SKM-1 treated with dmso at 0.1 percent for 144 hours (cell line): ENCODE measurements around the gene DPEP2.
"Not testable (repeated sequence)": the region's sequence is repeated elsewhere in the genome, so short reads cannot be mapped to it uniquely, and the experiment has no call there.

Experiments
- DNase-seq: peaks from one replicate; lab custom pipeline; 2025; ENCODE audit not compliant: unreplicated experiment; lab: John Stamatoyannopoulos, UW

DPEP2 gene

GRCh38 chr16:68009157-68009735, 10.0 kb upstream of the DPEP2 start:
- DNase-seq: no peak

DNA sequence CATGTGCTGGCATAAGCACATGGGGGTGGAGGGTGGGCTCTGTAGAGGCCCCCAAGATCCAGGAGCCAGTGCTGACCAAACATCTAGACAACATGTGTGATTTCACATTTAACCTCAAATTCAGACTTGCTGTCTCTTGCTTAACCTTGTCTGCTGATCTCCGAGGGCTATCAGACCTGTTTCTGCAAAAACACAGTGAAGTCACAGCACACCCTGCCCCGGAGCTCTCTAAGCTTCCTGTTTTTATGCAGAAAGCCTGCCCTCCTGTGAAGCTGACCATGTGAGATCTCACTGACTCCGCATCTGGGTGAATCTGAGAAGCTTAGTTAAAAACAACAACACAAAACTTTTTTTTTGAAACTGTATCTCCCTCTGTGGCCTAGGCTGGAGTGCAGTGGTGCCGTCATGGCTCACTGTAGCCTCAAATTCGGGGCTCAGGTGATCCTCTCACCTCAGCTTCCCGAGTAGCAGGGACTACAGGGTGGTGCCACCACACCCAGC, 6.6 kb upstream of the DPEP2 start:
- peak; percentile 96 for DNase-seq

DNA sequence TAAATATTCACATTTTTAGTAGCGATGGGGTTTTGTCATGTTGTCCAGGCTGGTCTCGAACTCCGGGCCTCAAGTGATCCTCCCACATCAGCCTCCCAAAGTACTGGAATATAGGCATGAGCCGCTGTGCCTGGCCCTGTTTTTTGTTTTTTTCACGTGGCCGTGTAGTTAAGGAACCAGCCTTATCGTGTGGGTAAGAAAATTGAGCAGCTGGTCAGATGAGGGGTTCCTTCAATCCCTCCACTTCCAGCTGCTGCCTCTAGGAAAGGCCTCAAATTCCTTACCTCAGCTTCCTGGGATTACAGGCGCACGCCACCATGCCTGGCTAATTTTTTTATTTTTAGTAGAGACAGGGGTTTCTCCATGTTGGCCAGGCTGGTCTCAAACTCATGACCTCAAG, 5.9 kb upstream of the DPEP2 start:
- no peak for DNase-seq

DNA sequence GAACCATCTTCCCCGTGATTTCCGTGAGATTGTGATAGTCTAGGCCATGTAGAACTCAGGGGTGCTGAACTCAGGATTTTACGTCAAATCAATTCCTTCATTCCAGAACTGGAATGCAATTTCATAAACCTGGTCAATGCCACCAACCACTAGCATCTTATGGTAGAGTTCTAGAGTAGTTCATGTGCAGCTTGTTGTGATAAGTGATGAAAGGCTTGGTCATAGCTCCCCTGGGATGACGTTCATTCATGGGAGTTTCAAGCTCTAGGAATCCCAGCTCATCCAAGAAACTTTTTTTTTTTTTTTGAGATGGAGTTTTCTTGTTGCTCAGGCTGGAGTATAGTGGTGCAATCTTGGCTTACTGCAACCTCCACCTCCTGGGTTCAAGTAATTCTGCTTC, 3.7 kb upstream of the DPEP2 start:
- no peak for DNase-seq

- no peak for DNase-seq
These were observed 1.2 kb upstream of the DPEP2 start for GRCh38 chr16:68000450-68000849.

GRCh38 chr16:67999985-68000384, 701 bp upstream of the DPEP2 start:
- peak; percentile 65 for DNase-seq

DNA sequence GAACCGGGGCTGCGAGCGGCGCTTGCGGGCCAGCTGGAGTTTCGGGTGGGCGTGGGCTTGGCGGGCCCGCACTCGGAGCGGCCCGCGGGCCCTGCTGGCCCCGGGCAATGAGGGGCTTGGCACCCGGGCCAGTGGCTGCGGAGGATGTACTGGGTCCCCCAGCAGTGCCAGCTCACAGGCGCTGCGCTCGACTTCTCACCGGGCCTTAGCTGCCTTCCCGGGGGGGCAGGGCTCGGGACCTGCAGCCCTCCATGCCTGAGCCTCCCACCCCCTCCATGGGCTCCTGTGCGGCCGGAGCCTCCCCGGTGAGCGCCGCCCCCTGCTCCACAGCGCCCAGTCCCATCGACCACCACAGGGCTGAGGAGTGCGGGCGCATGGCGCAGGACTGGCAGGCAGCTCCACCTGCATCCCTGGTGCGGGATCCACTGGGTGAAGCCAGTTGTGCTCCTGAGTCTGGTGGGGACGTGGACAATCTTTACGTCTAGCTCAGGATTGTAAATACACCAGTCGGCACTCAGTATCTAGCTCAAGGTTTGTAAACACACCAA, 979 bp downstream of the DPEP2 start:
- DNase-seq: not testable (repeated sequence)

DNA sequence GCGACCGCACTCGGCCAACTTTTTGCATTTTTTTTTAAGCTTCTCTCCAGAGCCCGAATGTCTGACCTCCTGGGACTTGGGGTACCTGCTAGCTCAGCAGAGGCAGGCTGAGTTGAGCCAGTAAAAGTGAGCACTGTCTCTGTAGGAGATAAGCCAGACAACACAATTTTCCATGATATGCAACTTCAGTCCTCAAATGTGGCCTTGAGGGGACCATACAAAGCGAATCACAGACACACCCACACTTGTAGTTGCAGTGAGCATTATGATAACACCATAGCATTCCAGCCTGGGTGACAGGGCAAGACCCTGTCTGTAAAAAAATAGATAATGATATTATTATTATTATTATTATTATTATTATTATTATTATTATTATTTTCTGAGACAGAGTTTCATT, 2.6 kb downstream of the DPEP2 start:
- no peak for DNase-seq

- peak; percentile 12 for DNase-seq
These were observed 3.9 kb downstream of the DPEP2 start for GRCh38 chr16:67995423-67995822.

GRCh38 chr16:67994040-67994408, 5.3 kb downstream of the DPEP2 start:
- DNase-seq: not testable (repeated sequence)

GRCh38 chr16:67993207-67994039, 5.9 kb downstream of the DPEP2 start:
- DNase-seq: peak; percentile 79

GRCh38 chr16:67992661-67993206, 6.5 kb downstream of the DPEP2 start:
- DNase-seq: no peak

GRCh38 chr16:67990018-67990386, 9.3 kb downstream of the DPEP2 start:
- DNase-seq: no peak

DNA sequence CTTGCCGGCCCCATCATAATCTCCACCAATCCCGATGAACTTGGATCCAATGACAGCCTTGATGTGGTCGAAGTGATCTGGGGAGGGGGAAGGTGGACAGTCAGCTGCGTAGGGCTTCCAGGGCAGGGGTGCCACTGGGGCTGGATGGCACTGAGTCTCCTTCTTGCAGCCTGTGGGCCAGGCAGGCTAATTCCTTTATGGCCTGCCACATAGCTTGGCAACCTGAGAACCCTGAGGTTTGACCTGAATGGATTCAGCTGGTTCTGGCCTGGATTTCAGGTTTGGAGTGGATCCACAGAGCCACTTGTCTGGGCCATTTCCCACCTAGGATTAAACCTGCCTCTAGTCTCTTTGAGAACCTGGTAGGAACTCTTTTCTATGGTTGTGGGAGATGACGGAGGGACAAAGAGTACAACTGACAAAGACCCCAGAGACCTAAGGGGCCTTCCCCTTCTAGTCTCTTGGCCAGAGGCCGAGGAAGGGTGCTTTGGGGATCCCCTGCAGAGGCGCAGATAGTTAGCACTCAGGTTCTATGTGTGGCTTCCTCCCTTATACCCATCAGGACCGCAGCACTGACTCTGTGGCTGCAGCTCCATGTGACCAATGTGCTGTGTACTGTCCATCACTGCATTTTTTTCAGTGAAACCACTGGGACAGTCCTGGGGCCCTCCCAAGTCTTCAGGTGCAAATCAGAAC, 9.8 kb downstream of the DPEP2 start:
- DNase-seq: no peak

DNA sequence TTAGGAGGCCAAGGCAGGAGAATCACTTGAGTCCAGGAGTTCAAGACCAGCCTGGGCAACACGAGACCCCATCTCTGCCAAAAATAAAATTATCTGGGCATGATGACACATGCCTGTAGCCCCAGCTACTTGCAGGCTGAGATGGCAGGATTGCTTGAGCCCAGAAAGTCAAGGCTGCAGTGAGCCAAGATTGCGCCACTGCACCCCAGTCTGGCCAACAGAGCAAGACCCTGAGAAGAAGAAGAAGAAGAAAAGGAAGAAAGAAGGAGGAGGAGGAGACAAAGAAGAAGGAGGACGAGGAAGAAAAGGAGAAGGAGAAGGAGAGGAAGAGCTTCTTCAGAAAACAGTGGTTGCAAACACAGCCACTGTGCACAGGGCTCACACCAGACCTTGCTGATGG, 10.6 kb downstream of the DPEP2 start:
- DNase-seq: no peak

DNA sequence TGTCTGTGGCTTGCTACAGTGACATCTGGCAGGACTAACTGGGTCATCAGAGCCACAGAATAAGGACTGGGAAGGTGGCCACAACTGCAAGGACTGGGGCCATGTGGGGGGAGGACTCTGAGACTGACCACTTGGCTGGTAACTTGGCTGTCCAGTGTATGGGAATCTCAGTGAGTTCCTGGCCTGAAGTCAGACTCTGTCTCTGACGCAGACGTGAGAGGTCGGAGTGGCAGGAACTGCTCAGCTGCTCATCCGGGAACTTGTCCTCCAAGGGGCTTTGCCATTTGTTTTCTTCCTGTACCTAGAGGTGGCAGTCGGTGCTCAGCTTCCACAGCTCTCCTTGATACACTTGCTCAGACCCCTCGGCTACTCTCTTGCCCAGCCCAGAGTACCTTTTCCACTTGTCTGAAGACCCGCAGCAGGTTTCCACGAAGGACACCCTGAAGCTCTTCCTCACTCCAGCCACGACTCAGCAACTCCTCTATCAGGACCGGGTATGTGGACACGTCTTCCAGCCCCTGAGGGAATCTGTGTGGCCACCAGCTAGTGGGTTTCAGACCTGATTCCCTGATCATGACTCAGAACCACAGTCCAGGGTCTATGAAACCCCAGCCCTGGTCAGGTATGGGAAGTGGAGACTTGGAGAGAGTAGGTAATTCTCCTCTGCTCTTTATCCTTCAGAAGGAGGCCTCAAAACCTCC, 11.7 kb downstream of the DPEP2 start:
- no peak for DNase-seq

DNA sequence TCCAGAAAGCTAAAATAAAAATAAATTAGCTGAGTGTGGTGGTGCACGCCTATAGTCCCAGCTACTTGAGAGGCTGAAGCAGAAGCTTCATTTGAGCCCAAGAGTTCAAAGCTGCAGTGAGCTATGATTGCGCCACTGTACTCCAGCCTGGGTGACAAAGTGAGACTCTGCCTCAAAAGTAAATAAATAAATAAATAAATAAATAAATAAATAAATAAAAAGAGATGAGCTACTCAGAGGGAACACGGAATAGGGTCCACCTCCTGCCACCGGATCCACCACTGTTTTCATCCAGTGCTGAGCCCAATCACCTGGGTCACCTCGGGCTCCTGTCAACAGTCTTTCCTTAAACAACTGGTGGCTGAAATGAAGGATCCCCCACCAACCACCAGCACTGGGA, 12.3 kb downstream of the DPEP2 start:
- no peak for DNase-seq

DNA sequence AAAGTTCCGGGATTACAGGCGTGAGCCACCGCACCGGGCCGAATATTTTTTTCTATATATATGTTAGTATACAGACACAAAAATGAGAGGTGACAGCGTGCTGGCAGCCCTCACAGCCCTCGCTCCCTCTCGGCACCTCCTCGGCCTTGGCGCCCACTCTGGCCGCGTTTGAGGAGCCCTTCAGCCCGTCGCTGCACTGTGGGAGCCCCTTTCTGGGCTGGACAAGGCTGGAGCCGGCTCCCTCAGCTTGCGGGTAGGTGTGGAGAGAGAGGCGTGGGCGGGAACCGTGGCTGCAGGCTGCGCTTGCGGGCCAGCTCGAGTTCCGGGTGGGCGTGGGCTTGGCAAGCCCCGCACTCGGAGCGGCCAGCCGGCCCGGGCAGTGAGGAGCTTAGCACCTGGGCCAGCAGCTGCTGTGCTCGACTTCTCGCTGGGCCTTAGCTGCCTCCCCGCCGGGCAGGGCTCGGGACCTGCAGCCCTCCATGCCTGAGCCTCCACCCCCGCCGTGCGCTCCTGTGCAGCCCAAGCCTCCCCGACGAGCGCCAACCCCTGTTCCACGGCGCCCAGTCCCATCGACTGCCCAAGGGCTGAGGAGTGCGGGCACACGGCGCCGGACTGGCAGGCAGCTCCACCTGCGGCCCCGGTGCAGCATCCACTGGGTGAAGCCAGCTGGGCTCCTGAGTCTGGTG, 17.1 kb downstream of the DPEP2 start:
- no peak for DNase-seq

DNA sequence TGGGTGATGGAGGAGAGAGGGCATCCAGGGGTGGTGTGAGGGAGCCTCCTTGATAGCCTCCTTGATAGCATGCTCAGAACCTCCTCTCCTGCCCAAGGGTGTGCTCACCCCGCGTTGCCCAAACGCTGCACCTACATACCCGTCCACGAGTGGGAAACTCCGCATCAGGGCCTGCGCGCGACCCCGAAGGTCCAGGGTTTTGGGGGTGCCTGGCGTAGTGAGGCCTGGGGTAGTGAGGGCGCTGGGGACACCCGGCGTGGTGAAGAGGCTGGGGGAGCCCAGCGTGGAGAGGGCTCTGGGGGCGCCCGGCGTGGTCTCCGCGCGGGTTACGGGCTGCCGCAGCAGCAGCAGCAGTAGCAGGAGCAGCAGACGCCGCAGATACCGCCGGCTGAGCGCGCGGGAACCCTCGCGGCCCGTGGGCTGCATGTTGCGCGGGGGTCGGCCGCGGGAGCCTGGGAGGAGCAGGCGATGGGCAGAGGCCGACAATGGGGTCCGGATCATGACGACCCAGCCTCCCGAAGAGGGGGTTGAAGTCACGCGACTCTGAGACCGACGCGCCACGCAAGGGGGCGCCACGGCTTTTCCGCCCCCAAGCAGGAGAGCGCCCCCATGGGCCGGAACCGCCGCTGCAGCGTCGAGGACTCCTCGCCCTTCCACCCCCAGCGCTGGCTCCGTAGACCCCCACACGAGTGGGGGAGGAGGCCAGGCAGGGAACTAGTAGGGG, 19.2 kb downstream of the DPEP2 start, which contains the start of gene DPEP3:
Gene DPEP3 (minus strand): TSS at position 545 of the 724 bp plus-strand sequence. CDS start 119 bp downstream, at position 426.
- no peak for DNase-seq
